ENCODE data around the gene OCA2. TPM values are rescaled to one million over a fixed set of nuclear protein-coding genes. Genes with fewer than 3 reads are reported as not detected.
"Not testable (repeated sequence)": the region's sequence is repeated elsewhere in the genome, so short reads cannot be mapped to it uniquely, and the experiment has no call there.

OCA2 gene
- total RNA-seq, 2 donors from 2014 or later, result not detected

GRCh38 chr15:27722102-27722501 is 377.0 kb downstream of the OCA2 start:
- ATAC-seq, result no peak
- Mint-ChIP-seq H3K27me3 (no peaks in the 10 kb centered on the region), H3K4me3 (no peak overlapping the region), H3K9me3 (peaks cover 7% of the 10 kb centered on the region), H3K36me3 (peaks cover 6% of the 10 kb centered on the region), H3K27ac (no peak overlapping the region), H3K4me1 (ENCODE audit: low read depth in 2 of 2) (no peaks in the 10 kb centered on the region)
- DNase-seq (ENCODE audit: low spot score), result no peak

GRCh38 chr15:27714675-27715074 is 384.4 kb downstream of the OCA2 start:
- peaks cover 6% of the 10 kb centered on the region for H3K36me3 Mint-ChIP-seq
- no peak for DNase-seq (ENCODE audit: low spot score)
- H3K4me3 Mint-ChIP-seq, result no peak overlapping the region
- H3K9me3 Mint-ChIP-seq, result peaks cover 20% of the 10 kb centered on the region
- no peak for ATAC-seq
- no peaks in the 10 kb centered on the region for H3K4me1 Mint-ChIP-seq (ENCODE audit: low read depth in 2 of 2)
- no peak overlapping the region for H3K27ac Mint-ChIP-seq
- no peaks in the 10 kb centered on the region for H3K27me3 Mint-ChIP-seq

- ATAC-seq, H3K4me3 Mint-ChIP-seq: not testable (repeated sequence)
These were observed 385.3 kb downstream of the OCA2 start for GRCh38 chr15:27713850-27714249.

GRCh38 chr15:27707257-27707656 is 391.9 kb downstream of the OCA2 start:
- no peaks in the 10 kb centered on the region for H3K4me1 Mint-ChIP-seq (ENCODE audit: low read depth in 2 of 2)
- ATAC-seq, result no peak
- no peak overlapping the region for H3K4me3 Mint-ChIP-seq
- no peak overlapping the region for H3K27ac Mint-ChIP-seq
- peaks cover 23% of the 10 kb centered on the region for H3K9me3 Mint-ChIP-seq
- peaks cover 6% of the 10 kb centered on the region for H3K36me3 Mint-ChIP-seq
- DNase-seq (ENCODE audit: low spot score), result no peak
- H3K27me3 Mint-ChIP-seq, result no peaks in the 10 kb centered on the region

More at GRCh38 chr15:27713850-27714249, 385.3 kb downstream of the OCA2 start:
- H3K9me3 Mint-ChIP-seq, result peaks cover 18% of the 10 kb centered on the region
- DNase-seq (ENCODE audit: low spot score); H3K4me1 Mint-ChIP-seq (ENCODE audit: low read depth in 2 of 2); H3K27me3 Mint-ChIP-seq; H3K27ac Mint-ChIP-seq: not testable (repeated sequence)
- H3K36me3 Mint-ChIP-seq, result peaks cover 10% of the 10 kb centered on the region

GRCh38 chr15:27706300-27706699 is 392.8 kb downstream of the OCA2 start:
- Mint-ChIP-seq H3K36me3 (peaks cover 6% of the 10 kb centered on the region), H3K27me3 (no peaks in the 10 kb centered on the region), H3K9me3 (peaks cover 23% of the 10 kb centered on the region), H3K27ac (no peak overlapping the region), H3K4me1 (ENCODE audit: low read depth in 2 of 2) (no peaks in the 10 kb centered on the region), H3K4me3 (no peak overlapping the region)
- ATAC-seq, result no peak
- DNase-seq (ENCODE audit: low spot score), result no peak

- H3K9me3 Mint-ChIP-seq, result peaks cover 21% of the 10 kb centered on the region
- H3K27ac Mint-ChIP-seq, result no peak overlapping the region
- no peak for DNase-seq (ENCODE audit: low spot score)
- no peaks in the 10 kb centered on the region for H3K27me3 Mint-ChIP-seq
- H3K4me3 Mint-ChIP-seq, result no peak overlapping the region
- H3K36me3 Mint-ChIP-seq, result peaks cover 6% of the 10 kb centered on the region
- H3K4me1 Mint-ChIP-seq (ENCODE audit: low read depth in 2 of 2), result no peaks in the 10 kb centered on the region
- ATAC-seq, result no peak
These were observed 394.1 kb downstream of the OCA2 start for GRCh38 chr15:27705056-27705455.

Other genes with a start within 250 kb of the OCA2 start
- gene HERC2, start 222.9 kb upstream of the OCA2 start, total RNA-seq, result 10 to 100 TPM; 42.7 to 95.8 TPM

Data from natural killer cell treated with Interleukin-12 subunit alpha and Interleukin-12 subunit beta and Interleukin-15 and Interleukin-18, amount 100 ng/mL, for 72 hours (primary cell).